Activated naive CD8-positive, alpha-beta T cell (primary cell): ENCODE measurements around the gene JAG1.

Source experiments
- H3K27ac Mint-ChIP-seq: one replicate; pipeline ENCODE4 v1.8.0; 2021; ENCODE audit warnings: mixed read lengths
- H3K27me3 Mint-ChIP-seq: one replicate; pipeline ENCODE4 v1.8.0; 2021; ENCODE audit warnings: mixed read lengths
- H3K36me3 Mint-ChIP-seq: one replicate; pipeline ENCODE4 v1.8.0; 2021; ENCODE audit warnings: mixed read lengths
- H3K4me1 Mint-ChIP-seq: one replicate; pipeline ENCODE4 v1.8.0; 2021; ENCODE audit warnings: low read depth, mixed read lengths
- H3K4me3 Mint-ChIP-seq: one replicate; pipeline ENCODE4 v1.8.0; 2021; ENCODE audit warnings: mild to moderate bottlenecking, mixed read lengths
- H3K9me3 Mint-ChIP-seq: one replicate; pipeline ENCODE4 v1.8.0; 2021; ENCODE audit warnings: low read depth, mixed read lengths

Gene JAG1

DNA sequence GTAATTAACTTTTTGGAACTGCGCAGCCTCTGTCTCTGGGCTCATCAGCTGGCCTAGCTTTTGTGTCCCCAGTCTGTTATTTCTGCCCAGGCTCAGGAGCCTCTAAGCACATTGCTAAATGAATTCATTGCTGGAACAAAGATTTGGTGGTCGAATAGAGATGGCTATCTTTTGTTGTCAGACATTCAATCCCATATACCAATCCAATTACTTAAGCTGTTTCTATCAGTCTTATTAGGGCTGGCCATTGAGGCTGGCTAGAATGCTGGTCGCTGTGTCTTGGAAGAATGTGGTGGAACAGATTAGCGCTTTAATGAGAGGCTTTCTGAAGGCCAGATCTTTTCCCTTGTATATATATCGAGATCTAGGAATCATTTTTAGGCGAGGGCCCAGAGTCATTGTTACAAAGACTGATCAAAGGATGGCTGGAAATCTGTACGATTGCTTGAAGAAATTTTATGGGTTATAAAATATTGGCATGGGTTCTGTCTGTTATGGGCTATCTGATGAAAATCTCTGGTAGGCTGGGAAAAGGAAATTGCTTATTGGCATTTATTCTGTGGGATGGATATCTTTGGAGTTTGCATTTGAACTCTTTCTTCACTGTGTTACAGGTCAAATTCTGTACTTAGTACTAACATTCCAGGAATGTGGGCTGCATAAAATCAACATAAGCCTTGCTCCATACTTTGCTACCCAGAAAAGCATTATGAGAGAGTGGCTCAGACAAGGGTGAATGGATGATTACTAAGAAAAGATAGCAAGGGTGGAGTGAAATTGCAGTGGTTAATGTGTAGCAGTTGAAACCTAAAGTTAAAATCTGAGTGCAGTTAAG lies 34.8 kb upstream of the JAG1 start:
- peaks cover 3% of the 10 kb centered on the region for H3K9me3 Mint-ChIP-seq
- H3K4me3 Mint-ChIP-seq = no peak overlapping the region
- H3K27ac Mint-ChIP-seq = no peak overlapping the region
- no peaks in the 10 kb centered on the region for H3K4me1 Mint-ChIP-seq
- no peaks in the 10 kb centered on the region for H3K36me3 Mint-ChIP-seq
- H3K27me3 Mint-ChIP-seq = peaks cover 4% of the 10 kb centered on the region

DNA sequence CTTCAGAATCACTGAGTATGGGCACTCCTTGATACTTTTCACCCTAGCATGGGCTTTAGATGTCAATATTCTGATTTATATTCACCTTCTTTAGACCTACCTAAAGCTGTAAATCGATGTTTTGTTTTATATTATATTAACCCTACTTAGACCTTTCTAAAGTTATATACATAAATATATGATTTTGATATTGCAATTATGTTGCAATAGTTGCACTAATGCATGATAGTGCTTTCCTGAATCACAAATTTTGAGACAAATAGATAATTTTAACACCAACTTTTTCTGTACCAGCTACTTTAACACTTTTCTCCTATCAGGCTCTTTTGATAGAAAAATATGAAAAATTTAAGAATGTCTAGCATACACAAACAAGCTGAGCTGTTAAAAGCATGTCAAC lies 34.0 kb upstream of the JAG1 start:
- no peaks in the 10 kb centered on the region for H3K4me1 Mint-ChIP-seq
- no peaks in the 10 kb centered on the region for H3K36me3 Mint-ChIP-seq
- no peak overlapping the region for H3K27ac Mint-ChIP-seq
- H3K9me3 Mint-ChIP-seq = peaks cover 3% of the 10 kb centered on the region
- H3K27me3 Mint-ChIP-seq = peaks cover 4% of the 10 kb centered on the region
- H3K4me3 Mint-ChIP-seq = no peak overlapping the region

DNA sequence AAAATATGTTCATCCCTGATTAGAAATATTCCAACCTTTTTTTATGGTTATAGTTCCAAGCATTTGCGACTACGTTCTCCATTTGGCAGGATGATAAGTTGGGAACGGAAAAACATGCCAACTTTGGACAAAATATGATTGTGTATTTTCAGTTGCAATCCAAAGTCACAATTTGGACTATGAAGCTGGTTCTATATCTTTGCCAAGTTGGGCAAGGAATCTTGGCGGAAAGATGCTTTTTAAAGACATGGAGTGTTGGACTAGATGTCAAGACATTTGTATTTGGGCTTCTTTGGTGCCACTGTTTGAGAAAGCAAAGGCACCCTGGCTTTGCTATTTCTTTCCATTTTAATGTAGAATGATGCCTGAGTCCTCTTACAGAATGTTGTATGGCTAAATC lies 33.3 kb upstream of the JAG1 start:
- Mint-ChIP-seq H3K36me3 (no peaks in the 10 kb centered on the region), H3K9me3 (peaks cover 3% of the 10 kb centered on the region), H3K4me1 (no peaks in the 10 kb centered on the region), H3K27me3 (peaks cover 4% of the 10 kb centered on the region), H3K27ac (no peak overlapping the region), H3K4me3 (no peak overlapping the region)

DNA sequence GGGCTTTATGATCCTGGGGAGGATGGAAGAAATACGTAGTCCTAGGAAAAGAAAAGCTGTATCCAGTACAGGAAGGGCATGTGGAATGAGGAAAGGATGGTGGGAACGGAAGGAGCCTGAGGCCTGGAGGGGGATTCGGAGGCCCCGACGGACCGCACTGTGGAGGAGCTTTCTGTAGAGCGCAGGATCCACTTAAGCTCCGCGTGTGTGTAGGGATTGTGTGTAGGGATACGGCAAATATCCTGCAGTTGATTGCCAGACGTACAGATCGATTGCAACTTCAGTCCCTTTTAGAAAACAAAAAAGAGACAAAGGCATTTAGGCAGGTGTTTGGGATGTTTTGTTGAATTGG lies 32.6 kb upstream of the JAG1 start:
- H3K27ac Mint-ChIP-seq = no peak overlapping the region
- H3K9me3 Mint-ChIP-seq = peaks cover 3% of the 10 kb centered on the region
- no peaks in the 10 kb centered on the region for H3K4me1 Mint-ChIP-seq
- H3K36me3 Mint-ChIP-seq = no peaks in the 10 kb centered on the region
- H3K27me3 Mint-ChIP-seq = peaks cover 4% of the 10 kb centered on the region
- no peak overlapping the region for H3K4me3 Mint-ChIP-seq

DNA sequence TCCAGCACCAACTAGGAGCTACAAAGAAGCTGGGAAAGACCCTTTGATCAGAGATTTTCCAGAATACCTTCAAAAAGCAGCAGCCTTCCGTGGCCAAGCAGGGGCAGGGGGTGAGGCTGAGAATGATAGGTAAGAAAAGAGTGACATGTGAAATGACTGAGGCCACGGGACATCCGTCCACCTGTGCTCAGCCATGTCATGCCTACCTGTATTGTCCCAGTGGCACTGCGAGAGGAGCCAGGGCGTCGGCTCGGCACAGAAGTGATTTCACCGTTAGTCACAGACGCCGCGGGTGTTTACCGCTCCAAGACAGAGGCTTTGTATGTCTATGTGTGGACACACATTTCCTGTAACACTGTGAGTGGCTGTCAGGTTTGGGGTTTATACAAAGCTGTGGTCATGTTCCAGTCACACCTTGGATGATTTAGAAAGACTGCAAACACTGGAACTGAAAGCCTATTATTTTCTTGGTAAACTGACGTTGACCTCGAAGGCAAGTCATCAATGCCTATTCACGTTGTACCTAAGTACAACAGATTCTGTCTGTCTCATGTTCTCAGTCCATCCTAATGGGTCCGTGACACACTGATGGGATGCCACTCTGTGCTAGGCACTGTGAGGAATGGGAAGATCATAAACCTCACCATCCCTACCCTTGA lies 32.1 kb upstream of the JAG1 start:
- Mint-ChIP-seq H3K4me1 (no peaks in the 10 kb centered on the region), H3K36me3 (no peaks in the 10 kb centered on the region), H3K27me3 (peaks cover 4% of the 10 kb centered on the region), H3K9me3 (peaks cover 3% of the 10 kb centered on the region), H3K4me3 (no peak overlapping the region), H3K27ac (no peak overlapping the region)

DNA sequence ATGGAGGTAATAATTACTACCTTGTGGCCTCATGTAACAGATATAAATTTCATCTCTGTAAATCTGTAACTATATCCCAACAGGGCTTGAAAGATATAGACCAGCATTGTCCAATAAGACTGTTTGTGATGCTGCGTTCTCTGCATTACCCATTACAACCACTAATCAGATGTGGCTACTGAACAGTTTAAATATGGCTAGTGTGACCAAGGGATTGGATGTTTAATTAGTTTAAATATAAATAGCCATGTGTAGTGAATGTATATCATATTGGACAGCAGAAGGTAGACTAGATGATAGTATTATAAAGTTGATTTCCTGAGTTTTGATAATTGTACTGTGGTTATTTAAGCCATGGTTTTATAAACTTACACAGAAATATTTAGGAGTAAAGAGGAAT lies 27.8 kb upstream of the JAG1 start:
- no peak overlapping the region for H3K27ac Mint-ChIP-seq
- peaks cover 5% of the 10 kb centered on the region for H3K27me3 Mint-ChIP-seq
- H3K9me3 Mint-ChIP-seq = peaks cover 3% of the 10 kb centered on the region
- no peaks in the 10 kb centered on the region for H3K36me3 Mint-ChIP-seq
- no peaks in the 10 kb centered on the region for H3K4me1 Mint-ChIP-seq
- H3K4me3 Mint-ChIP-seq = no peak overlapping the region

DNA sequence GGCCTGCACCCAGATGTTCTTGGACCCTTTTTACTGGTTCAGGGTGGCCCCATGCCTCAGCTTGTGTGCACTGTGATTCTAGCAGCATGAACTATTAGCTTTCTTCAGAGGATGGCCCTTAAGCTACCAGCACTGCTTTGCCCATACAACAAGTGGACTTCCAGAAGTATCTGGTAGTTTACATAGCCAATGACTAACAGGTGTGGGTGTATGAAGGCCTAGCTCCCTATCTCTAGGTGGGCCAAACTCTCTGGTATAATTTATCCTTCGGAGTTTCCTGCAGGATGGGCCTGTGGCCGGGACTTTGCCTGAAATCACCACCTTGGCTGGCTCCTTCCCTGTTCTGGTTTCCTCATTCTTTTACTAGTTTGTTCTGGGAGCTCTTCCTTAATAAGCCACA lies 26.1 kb upstream of the JAG1 start:
- H3K4me3 Mint-ChIP-seq = no peak overlapping the region

DNA sequence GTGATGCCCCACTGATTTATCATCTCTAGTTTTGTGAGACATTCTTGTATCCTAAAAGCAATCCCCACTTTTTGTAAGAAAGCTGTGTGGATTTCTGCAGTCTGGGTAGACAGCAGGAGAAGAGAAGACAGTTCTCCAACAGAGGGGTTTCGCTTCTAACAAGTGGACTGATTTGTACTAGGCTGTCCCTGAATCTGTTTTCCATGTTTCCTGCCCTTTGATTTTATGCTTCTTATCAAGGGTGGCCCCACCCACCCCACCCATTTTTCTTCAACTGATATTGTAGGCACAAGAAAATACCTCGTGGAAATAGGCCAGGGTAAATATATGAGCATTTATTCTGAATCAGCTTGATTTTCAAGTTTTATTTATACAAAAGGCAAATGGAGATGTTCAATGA lies 25.7 kb upstream of the JAG1 start:
- Mint-ChIP-seq H3K4me1 (no peaks in the 10 kb centered on the region), H3K4me3 (no peak overlapping the region), H3K9me3 (peaks cover 3% of the 10 kb centered on the region), H3K27me3 (peaks cover 5% of the 10 kb centered on the region), H3K36me3 (no peaks in the 10 kb centered on the region), H3K27ac (no peak overlapping the region)

More for the DNA sequence above, 26.1 kb upstream of the JAG1 start:
- H3K9me3 Mint-ChIP-seq = peaks cover 3% of the 10 kb centered on the region
- no peak overlapping the region for H3K27ac Mint-ChIP-seq
- no peaks in the 10 kb centered on the region for H3K4me1 Mint-ChIP-seq
- H3K27me3 Mint-ChIP-seq = peaks cover 5% of the 10 kb centered on the region
- H3K36me3 Mint-ChIP-seq = no peaks in the 10 kb centered on the region

DNA sequence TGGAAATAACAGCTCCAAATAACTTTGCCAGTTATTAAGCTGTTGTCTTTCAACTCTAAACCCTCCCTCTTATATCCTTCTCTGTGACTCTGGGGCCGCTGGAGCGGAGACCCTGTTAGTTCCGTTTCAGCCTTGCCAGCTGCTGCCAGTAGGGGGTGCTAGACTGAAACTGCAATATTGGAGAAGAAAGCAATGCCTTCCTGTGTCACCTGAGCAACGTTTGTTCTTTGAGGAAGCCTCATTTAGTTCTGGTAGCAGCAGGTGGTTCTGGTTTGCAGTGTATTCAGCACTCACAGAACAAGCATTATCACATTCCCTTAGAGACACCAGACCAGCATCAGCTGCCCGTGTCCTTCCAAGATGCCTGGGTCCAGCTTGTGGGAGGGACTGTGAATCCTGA lies 22.9 kb upstream of the JAG1 start:
- Mint-ChIP-seq H3K4me3 (no peak overlapping the region), H3K27me3 (peaks cover 2% of the 10 kb centered on the region), H3K4me1 (no peaks in the 10 kb centered on the region), H3K9me3 (no peaks in the 10 kb centered on the region), H3K36me3 (no peaks in the 10 kb centered on the region), H3K27ac (no peak overlapping the region)

DNA sequence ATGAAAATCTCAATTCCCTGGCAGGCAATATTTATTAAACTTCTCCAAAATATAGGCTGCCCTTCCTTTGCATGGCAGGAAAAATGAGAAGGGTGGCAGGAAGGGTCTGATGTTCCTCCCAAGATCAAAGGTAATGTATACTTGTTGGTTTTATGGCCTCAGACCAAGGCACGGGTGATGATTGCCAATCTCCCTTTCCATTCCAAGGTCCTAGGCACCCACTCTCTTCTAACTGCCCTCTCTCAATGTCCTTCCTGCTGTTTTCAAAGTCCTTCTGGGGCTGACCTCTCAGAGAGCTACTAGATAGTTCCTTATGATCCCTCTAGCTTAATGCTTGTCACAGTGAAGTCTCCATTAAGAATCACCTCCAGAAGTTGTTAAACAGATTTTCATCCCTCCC lies 15.6 kb upstream of the JAG1 start:
- H3K27ac Mint-ChIP-seq = no peak overlapping the region
- H3K4me3 Mint-ChIP-seq = no peak overlapping the region
- H3K36me3 Mint-ChIP-seq = no peaks in the 10 kb centered on the region
- peaks cover 4% of the 10 kb centered on the region for H3K27me3 Mint-ChIP-seq
- no peaks in the 10 kb centered on the region for H3K9me3 Mint-ChIP-seq
- no peaks in the 10 kb centered on the region for H3K4me1 Mint-ChIP-seq

DNA sequence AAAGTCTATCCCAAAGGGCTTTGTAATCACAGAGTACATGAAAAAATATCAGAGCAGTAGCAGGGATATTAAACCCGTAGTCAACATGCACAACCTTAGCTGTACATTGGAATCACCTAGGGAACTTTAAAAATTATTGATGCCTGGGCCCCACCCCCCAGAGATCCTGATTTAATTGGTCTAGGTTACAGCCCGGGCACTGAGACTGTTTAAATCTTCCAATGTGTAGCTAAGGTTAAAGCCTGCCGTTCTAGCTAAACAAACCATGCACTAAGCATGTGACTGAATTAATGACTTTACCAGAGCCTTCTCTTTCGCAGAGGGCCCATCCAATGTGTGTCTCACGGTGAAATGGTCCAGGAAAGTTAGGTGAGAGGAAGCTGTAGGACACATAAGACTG lies 14.1 kb upstream of the JAG1 start:
- no peak overlapping the region for H3K27ac Mint-ChIP-seq
- H3K9me3 Mint-ChIP-seq = no peaks in the 10 kb centered on the region
- no peaks in the 10 kb centered on the region for H3K4me1 Mint-ChIP-seq
- no peak overlapping the region for H3K4me3 Mint-ChIP-seq
- H3K27me3 Mint-ChIP-seq = peaks cover 6% of the 10 kb centered on the region
- H3K36me3 Mint-ChIP-seq = no peaks in the 10 kb centered on the region

DNA sequence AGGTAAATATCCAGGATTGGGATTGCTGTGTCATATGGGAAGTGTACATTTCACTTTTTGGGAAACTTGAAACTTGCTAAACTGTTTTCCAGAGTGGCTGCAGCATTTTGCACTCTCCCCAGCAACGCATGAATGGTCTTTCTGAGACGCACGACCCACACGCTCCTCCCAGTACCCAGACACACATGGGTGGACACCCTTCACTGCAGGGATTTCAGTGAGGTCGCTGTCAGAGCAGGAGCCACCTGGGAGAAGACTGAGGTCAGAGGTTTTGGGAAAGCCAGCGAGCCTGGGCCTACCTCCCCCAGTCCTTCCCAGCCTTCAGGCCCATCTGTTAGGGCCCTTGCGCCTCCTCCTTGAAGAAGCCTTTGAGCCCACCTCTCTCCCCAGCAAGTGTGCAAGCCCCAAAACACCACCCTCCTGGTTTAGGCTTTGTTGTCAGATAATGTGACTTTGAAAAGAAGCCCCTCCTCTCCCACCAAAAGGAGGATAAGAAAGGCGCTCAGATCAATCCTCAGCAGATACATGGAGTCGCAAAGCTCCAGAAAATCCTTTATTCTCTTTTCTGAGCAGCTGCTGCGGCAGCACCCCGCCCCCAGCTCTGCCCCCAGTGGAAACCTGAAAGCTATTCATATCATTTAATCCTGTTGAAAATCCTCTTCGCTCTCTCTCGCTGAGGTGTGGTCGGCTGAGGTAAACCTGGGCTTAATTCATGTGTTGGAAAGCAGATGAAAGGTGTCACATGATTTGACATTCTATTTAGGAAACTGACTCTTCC lies 12.7 kb upstream of the JAG1 start:
- no peaks in the 10 kb centered on the region for H3K9me3 Mint-ChIP-seq
- no peaks in the 10 kb centered on the region for H3K36me3 Mint-ChIP-seq
- no peaks in the 10 kb centered on the region for H3K4me1 Mint-ChIP-seq
- no peak overlapping the region for H3K27ac Mint-ChIP-seq
- H3K4me3 Mint-ChIP-seq = no peak overlapping the region
- H3K27me3 Mint-ChIP-seq = peaks cover 7% of the 10 kb centered on the region

DNA sequence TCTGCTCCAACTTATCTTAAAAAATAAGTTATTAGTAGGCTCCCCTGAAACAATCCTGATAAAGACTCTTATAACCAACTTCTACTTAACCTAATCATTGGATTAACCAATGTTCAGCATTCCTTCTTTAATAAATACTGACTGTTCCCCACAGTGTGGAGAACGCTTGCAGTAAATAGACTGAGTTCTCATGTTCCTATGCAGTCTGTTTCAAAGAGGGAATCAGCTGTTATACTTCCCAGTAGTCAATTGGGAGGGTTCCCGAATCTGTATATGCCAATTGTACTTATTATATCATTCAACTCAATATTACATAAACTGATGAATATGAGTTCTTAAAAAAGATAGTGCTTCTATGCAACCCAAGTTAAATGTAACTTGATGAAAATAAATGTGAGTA lies 9.7 kb upstream of the JAG1 start:
- no peaks in the 10 kb centered on the region for H3K4me1 Mint-ChIP-seq
- no peak overlapping the region for H3K27ac Mint-ChIP-seq
- H3K27me3 Mint-ChIP-seq = peaks cover 10% of the 10 kb centered on the region
- H3K36me3 Mint-ChIP-seq = no peaks in the 10 kb centered on the region
- no peaks in the 10 kb centered on the region for H3K9me3 Mint-ChIP-seq
- H3K4me3 Mint-ChIP-seq = no peak overlapping the region

DNA sequence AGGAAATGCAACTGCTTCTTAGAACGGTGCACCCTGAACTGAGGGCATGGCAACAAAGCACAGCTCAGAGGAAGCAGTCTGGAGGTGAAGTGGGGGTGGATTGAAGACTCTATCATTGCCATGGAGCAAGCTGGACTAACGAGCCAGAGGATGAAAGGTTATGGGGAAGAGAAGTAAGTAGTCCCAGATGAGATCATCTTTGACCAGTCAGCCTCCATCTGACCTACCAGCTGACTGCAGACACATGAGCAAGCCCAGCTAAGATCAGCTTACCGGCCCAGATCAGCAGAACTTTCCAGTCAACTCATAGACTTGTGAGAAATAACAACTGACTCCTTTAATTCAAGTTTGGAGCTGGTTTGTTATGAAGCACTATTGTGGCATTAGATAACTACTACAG lies 9.1 kb upstream of the JAG1 start:
- H3K9me3 Mint-ChIP-seq = no peaks in the 10 kb centered on the region
- H3K36me3 Mint-ChIP-seq = no peaks in the 10 kb centered on the region
- H3K4me1 Mint-ChIP-seq = no peaks in the 10 kb centered on the region
- no peak overlapping the region for H3K27ac Mint-ChIP-seq
- H3K27me3 Mint-ChIP-seq = peaks cover 12% of the 10 kb centered on the region
- no peak overlapping the region for H3K4me3 Mint-ChIP-seq

DNA sequence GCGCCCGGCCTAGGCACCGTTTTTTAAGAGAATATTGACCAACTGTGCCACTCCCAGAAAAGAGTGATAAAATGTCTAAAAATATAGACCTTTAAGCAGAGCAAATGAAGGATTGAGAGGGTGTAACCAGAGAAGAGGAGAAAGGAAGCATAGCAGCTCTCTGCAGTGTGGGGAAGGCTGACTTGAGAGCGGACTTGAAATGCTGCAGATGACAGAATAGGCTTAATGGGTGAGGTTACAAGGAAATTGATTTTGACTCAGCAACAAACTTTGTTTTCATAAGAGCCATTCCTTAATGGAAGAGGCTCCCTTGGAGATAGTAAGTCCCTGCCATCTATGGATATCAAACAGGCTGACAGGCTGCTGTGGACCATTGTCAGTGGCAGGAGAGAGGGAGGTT lies 7.7 kb upstream of the JAG1 start:
- Mint-ChIP-seq H3K27ac (no peak overlapping the region), H3K36me3 (no peaks in the 10 kb centered on the region), H3K4me1 (no peaks in the 10 kb centered on the region), H3K27me3 (peaks cover 19% of the 10 kb centered on the region), H3K4me3 (no peak overlapping the region), H3K9me3 (no peaks in the 10 kb centered on the region)
